Left renal cortex interstitium (tissue), 4 donors: ENCODE measurements around the gene EFR3B. TPM values are rescaled to one million over a fixed set of nuclear protein-coding genes. Genes with fewer than 3 reads are reported as not detected.

Experiments
- DNase-seq, 4 donors: peaks; one replicate each; pipeline ENCODE4 v3.0.0-alpha.2; 2013; ENCODE audit warnings: low read depth in 4 of 4, low spot score in 2 of 4, missing footprints in 1 of 4
- polyA plus RNA-seq, 4 donors: library from polyadenylated mRNA; unstranded; fragments of 120-200 nt; gene quantifications; one replicate each; pipeline ENCODE4 v1.2.1, GENCODE V29; 2013; ENCODE audit not compliant: insufficient read length in 4 of 4

EFR3B gene
- polyA plus RNA-seq, 4 donors = 4.8 to 8.8 (median 7.0) TPM

DNA sequence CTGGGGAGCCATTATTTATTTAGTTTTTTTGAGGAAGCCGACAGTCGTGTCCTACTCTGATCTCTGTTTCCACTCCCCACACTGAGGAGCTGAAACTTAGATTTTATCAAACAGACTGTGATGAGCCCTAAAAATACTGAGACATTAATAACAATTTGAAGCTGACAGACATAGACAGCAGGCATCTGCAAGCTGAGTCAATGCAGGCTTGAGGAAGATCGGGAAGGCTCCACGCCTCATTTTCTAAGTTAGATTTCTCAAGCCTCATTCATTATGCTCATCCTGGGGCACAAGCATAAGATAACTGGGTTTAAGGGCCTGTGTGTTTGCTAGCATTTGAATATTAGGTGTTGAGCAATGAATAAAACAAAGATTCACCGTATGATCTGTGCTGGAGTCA lies 26.3 kb downstream of the EFR3B start:
- no peak for DNase-seq

DNA sequence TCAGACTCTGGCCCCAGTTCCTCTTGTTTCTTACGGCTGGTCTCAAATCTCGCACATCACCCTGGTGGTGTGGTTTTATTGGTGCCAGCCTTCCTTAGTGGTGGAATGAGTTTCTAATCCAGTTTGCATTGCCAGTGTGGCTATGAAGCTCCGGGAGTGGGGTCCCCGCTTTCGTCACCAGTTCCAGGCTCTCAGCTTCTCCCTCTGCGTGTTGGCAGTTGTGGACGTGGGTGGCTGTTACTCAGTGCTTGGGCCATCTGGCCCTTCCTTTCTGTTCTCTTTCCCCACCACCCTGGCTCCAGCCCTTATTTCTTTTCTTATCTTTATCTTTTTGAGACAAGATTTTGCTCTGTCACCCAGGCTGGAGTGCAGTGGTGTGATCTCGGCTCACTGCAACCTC lies 30.1 kb downstream of the EFR3B start:
- no peak for DNase-seq

DNA sequence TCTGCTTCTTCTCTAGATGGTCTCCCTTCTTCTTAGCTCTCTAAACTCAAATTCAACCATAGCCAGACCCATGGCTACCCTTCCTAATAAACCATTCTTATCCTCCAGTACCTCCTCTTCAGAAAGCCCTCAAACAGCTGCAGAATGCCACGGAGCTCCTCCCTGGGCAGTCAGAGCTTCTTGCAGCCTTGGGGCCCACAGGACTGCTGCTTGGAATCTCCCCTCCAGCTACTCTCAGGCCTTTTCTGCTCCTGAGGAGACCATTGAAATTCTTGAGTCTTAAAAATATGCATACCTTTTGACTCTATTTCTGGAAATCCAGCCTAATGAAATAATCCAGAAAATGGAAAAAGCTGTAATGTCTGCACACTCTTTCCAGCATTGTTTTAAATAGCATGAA lies 30.7 kb downstream of the EFR3B start:
- no peak for DNase-seq

DNA sequence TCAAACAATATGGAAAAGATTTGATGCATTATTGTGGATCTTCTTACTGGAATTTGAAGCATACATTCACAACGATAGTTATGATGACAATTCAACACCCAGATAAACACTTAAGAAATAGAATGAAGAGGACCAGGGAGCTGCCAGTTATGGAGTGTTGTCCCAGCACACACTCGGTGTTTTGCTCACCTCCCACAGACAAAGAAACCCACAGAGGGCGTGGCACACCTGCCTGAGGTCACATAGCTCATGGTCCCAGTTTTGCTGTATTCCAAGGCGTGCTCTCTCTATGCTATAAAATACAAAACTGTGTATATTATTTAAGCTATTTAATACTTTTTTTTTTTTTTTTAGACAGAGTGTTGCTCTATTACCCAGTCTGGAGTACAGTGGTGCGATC lies 31.1 kb downstream of the EFR3B start:
- no peak for DNase-seq

DNA sequence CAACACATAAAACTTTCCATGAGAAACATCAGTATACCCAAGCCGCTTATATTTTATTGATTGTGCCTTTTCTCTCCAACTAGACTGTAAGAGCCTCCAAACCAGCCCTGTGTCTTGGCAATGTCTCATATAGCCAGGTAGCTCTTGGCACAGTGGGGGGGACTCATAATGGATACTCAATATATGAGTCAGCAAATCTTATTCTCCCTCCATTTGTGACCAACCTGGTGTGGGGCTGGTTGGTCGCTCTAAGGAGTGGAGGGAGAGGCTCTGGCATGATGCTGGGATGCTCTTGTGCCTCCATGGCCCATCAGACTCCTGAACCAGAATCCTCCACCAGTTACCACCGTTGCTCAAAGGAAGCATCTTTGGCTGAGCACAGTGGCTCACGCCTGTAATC lies 32.0 kb downstream of the EFR3B start:
- no peak for DNase-seq

DNA sequence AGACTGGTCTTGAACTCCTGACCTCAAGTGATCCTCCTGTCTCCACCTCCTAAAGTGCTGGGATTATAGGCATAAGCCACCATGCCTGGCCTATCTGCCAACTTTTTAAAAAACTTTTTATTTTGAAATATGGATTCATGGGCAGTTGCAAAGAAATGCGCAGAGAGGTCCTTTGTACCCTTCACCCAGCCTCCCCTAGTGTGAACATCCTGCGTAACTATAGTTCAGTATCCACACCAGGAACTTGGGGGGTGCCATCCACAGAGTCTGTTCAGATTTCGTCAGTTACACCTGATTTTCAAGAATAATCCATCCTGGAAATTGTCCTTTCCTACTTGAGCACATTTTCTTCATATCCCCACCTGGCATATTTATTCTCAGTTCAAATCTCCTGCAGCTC lies 33.0 kb downstream of the EFR3B start:
- no peak for DNase-seq

DNA sequence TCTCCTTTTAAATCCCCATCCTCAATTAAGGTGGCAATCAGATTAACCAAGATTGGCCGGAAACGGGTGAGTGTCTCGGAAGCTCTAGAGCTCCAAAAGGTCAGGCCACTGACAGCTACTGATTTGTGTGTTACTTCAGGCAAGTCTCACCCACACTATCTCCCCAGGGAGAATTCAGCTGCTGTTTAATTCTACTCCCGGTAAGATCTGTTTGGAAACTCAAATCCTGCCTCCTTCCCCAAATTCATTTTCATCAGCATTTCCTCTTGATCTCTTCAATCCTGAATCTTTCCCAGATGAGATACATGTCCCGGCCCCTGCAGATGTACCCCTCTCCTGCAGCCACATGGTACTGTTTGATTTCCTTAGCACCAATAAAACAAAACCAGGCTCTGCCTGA lies 34.9 kb downstream of the EFR3B start:
- DNase-seq = no peak

DNA sequence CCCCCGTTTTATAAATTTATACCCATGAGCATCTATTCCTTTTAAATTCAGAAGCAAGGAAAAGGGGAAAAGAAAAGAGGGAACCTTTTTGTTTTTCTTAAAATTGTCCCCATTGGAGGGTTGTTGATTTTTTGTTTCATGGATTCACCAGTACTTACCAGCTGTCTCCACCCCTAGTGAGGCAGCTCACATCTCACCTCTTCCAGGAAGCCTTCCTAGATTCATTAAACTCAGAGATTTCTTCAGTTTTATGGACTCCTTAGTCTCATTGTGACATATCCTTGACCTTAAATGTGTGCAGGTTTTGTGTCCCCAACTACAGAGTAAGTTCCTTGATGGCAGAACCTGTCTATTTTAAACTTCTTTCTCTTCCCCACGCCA lies 35.9 kb downstream of the EFR3B start:
- no peak for DNase-seq

DNA sequence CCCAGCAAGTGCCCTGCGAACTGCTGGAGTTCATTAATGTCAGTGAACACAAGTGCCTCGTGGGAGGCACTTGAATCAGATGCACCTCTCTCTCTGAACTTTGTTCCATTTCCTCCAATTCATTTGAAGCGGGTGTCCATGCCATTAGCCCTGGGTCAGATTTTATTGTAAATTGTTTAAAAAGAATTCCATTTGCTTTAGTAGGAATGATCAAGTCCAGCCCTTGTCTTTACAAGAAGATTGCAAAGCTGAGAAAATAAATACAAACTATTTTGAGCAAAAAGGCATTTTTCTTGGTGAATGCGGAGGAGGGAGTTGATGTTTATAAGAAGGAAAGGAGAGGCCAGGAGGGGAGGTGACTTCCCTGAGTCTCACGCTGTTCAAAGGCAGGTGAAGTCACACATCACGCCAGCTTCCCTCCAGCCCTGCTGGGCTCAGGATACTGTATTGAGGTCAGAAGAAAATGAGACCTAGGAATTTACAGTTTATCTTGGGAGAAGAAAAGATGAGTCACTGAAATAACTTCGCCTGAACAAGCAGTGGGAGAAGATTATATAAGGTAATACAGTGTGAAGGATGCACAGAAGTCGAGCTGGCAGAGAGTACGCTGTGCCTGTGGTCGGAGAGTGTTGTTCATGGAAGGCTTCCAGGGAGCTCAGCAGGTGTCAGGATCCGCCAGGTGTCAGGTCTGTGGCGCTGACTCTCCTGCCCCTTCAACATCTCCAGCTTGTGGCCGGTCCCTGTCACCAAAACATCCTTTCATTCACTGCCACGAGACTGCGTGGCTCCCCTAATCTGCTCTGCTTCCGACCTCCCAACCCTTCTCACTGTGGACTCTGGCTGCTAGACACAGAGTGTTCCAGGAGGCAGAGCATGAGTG lies 36.5 kb downstream of the EFR3B start:
- DNase-seq = no peak

DNA sequence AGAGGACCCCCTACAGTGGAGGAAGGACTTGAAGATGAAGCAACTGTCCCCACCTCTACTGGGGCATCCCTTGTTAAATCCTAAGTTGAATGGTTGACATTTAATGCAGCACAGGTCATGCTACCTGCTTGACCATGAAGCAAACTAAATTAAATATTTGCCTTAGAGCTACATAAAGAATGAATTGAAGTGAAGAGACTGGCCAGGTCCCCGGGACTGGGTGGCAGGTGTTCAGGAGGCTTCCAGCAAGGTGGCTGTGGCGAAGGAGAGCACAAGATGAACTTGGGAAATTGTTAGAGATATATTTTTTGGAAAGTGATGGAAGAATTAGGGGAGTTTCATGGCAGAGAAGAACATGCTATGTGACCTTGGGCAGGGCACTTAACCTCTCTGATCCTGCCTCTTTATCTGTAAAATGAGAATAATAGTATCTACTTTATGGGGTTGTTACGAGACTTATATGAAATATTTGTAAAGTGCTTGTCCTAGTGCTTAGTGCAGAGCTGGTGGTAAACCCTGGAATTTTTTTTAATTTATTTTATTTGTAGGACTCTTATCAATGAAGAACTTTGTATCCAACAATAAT lies 37.3 kb downstream of the EFR3B start:
- DNase-seq = no peak

DNA sequence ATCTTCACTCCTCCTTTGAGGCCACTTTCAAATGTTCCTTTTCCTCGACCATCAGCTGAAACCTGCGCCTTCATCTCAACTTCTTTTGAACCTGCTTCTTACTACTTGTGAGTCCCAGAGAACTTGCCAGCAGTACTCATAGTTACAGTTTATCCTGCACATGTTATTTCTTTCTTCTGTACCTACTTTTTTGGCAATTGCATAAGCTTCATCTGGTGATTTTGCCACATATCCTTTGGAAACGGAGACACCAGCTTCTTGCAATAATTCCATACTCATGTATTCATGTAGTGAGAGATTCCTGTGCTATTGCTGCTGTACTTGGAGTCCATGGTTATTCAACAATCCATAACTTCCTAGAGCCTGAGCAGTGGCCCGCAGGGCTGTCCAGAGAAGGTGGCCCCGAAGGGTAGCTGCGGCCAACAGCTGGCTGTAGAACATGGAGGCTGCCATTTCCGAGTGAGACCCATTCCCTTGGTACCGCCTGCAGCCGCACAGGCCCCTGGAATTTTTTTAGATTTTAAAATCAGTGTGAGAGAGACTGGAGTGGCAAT lies 39.4 kb downstream of the EFR3B start:
- no peak for DNase-seq

DNA sequence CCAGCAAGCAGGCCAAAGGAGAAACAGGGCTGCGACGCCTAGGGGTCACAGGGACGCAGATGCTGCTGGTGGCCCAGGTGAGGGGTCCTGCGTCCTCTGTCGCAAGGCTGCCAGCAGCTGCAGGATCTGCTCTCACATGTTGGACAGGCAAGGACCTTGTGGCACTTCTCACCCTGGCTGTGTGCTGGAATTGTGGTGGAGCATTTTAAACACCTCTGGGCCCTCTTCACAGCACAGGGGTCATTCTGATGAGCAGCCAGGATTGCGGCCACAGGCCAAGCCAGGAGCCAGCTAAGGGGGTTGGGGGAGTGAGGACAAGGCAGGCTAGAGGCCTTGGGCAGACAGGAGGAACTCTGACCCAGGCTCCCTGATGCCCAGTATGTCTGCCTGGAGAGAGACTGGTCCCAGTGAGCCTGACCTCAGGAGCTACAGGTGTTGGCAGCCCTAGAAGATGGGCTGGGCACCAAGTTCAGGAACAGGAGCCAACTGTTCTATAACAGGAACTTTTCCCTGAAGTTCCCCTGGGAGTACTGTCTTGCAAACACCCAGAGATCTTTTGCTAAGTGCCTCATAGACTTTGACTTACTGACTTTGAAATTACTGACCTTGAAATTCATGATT lies 40.2 kb downstream of the EFR3B start:
- DNase-seq = no peak

DNA sequence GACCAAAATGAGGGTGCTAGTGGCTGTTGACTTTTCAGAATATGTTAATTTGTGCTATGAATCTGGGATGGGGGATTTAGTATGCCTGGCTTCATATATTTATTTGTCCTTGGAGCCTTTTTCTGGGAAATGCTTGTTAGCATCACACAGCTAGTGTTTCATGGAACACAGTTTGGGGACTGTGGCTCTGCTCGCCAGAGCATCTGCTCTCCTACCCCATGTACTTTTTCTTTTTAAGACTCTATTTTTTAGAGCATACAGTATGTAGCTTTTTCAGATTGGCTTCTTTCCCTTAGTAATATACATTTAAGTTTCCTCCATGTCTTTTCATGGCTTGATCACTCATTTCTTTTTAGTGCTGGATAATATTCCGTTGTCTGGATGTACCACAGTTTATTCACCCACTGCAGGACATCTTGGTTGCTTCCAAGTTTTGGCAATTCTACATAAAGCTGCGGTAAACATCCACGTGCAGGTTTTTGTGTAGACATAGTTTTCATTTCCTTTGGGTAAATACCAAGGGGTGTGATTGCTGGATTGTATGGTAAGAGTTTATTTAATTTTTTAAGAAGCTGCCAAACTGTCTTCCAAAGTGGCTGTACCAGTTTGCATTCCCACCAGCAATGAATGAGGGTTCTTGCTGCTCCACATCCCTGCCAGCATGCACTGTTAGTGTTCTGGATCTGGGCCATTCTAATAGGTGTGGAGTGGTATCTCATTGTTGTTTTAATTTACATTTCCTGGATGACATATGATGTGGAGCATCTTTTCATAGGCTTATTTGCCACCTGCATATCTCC lies 44.1 kb downstream of the EFR3B start:
- no peak for DNase-seq

DNA sequence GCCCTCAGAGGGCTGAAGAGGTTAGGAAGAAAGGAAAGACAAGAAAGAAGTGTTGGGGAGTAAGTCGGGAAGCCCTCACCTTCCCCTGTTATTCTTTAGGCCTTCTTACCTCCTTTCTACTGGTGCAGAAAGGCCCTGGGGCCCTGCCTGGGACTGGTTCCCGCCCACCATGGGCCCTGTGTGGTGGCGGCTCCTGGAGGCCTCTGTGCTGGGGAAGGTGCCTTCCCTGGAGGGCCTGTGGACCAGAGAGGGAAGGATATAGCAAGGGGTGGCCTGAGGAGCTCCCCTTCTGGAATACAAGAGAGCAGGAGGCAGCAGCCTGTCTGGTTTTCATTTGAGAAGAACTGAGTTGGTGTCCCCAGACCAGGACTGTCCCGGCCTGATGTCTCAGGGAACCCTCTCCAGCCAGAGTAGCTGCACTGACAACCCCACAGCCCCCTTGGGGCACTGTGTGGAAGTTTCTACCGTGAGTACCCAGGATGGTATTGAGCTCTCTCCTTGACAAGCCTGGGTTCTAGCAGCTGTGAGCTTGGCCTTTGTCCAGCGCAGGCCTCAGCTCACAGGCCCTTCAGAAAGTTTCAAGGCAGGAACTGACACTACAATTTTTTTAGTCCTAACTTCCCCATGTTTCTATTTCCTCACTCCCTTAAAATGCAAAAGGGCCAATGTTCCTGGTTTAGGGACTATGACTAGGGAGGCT lies 47.1 kb downstream of the EFR3B start:
- DNase-seq = no peak

DNA sequence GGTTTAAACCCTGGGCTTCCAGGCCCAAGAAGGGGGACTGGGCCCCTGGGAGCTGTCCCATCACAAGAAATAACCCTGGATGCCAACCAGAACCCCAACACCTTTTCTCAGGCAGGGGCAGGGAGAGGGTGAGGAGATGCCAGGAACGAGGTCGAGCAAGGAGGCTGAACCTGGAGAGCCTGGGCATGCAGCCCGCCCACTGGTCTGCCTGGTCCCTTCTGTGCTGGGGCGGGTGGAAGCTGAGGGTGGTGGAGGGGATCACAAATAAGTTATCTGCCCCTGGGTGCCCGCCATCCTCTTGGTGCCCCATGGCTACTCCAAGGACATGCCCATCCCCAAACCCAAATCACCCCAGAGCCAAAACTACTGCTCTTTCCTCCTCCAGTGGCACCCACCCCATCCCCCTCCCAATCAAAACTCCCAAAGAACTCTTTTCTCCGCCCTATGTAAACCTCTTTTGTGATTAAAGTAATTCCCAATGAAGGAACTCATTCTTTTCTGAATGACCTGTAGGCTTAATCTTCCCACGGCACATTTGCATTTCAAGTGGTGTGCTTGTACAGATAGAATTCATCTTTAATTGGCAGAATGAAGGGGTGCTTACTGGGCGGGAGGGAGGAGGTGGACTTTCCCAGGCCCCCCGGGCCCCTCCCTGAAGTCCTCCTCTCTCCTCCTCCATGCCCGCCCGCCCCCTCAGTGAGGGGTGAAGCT lies 47.9 kb downstream of the EFR3B start:
- DNase-seq = no peak

DNA sequence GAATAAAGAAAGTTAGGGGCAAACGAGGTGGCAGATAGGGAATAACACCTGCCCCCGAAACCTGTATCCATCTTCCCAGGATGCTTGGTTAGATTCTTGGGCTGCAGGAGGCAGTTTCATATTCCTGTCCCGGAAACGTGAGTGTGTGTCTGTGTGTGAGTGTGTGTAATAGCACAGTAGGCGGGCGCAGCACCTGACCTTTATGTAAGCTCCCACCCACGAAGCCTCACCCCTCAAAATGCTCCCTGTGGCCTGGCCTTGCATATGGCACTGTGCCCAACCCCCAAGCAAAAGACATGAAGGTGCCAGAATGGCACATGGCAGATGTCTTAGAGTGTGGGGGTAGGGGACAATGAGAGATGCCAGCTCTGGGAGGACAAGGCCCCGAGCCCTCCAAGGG lies 48.9 kb downstream of the EFR3B start:
- no peak for DNase-seq

DNA sequence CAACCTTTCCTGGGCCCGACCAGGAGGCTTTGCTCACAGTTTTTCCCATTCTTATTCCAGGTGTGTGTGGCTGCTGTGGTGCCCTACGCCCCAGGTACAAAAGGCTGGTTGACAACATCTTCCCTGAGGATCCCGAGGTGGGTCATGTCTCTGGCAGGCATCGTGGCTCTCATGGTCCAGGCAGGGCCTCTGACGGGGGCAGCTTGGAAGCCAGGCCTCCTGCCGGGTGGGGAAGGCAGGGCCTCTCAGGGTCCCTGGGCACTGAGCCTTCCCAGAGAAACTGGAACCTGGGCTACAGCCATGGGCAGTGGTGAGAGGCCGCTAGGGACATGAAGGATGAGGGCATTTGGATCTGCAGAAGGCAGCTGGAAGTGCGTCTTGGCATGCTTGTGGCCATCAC lies 49.4 kb downstream of the EFR3B start:
- DNase-seq = no peak

DNA sequence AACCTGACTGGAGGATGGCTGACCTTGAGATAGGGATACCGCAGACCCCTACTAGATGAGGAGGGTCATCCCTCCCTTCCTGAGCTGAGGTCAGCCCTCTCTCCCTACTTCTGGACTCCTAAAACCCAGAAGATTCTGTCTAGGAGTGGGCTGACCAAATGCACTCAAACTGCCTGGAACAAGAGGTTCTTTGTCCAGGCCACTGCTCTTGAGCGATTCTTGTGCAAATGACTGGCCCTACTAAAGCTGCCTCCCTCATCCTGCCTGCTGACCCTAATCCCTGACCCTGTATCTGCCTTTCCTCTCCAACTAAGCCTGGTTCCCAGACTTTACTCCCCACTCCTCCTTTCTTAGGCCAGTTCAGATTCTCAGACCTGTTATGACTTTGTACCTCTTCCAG lies 56.2 kb downstream of the EFR3B start:
- no peak for DNase-seq

DNA sequence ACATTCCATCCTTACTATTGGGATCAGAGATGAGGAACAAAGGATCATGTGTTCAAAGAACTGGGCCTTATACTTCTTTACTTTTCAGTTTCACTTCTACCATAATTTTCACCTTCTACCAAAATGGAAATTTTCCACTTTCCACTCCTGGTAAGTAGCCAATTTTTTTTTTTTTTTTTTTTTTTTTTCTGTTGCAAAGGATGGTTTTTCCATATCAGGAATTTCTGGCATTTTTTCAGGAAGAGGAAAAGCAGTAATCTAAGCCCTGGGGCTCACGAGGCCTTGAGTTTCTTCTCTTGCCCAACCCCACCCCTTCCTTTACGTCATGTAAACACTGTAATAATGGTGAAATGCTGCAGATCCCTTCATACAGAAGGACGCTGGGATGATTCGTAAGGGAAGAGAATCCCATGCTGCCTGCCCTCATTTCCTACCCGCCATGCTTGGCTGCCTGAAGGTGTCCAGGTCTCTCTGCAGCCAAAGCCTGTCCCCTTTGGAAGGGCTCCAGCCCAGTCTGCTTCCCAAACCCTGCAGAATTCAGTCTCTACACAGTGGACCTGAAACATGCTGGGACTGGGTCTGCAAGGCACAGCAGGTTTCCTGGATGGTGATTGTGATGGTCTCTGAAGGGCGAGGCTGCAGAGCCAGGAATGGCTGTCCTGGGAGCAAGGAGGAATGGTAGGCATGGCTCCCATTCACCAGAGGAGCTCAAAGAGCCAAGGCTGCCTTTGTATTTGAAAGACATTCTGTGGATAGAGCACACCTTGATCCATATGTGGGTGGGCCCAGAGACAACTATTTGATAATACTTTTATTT lies 57.0 kb downstream of the EFR3B start:
- DNase-seq = no peak
